B cell (primary cell): ENCODE data around the gene KAZN.

Experiments used
- EZH2 ChIP-seq: IDR thresholded peaks from 2 replicates; pipeline ENCODE4 v1.6.1; 2012; ENCODE audit warnings: borderline replicate concordance, low read depth, mild to moderate bottlenecking, moderate library complexity, low read length; ENCODE audit not compliant: insufficient read depth, poor library complexity, severe bottlenecking
- TF ChIP-seq, protein P1 (sequence below): fragments of 200-600 bp; IDR thresholded peaks from one replicate; pipeline ENCODE4 v1.8.0; 2022; ENCODE audit warnings: antibody characterized with exemption, mild to moderate bottlenecking

DNA sequence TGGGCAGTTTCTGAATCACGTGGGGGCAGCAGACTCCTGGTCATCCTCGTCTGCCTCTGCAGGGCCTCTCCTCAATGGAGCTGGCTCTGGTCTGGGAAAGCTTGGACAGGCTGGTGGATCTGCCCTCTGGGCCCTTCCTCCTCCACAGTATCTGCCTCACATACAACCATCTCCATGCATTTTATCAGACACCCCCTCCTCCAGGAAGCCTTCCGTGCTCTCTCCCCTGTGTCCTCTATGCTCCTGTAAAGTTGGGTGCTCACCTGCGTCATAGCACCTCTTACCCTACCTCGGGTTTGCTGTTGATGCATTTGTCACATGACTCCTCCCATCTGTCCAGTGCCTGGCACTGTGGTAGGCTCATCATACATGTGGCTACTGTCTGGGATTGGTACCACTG, 459.3 kb downstream of the KAZN start:
- TF ChIP-seq, protein P1, sequence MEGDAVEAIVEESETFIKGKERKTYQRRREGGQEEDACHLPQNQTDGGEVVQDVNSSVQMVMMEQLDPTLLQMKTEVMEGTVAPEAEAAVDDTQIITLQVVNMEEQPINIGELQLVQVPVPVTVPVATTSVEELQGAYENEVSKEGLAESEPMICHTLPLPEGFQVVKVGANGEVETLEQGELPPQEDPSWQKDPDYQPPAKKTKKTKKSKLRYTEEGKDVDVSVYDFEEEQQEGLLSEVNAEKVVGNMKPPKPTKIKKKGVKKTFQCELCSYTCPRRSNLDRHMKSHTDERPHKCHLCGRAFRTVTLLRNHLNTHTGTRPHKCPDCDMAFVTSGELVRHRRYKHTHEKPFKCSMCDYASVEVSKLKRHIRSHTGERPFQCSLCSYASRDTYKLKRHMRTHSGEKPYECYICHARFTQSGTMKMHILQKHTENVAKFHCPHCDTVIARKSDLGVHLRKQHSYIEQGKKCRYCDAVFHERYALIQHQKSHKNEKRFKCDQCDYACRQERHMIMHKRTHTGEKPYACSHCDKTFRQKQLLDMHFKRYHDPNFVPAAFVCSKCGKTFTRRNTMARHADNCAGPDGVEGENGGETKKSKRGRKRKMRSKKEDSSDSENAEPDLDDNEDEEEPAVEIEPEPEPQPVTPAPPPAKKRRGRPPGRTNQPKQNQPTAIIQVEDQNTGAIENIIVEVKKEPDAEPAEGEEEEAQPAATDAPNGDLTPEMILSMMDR, result no peak
- TF ChIP-seq EZH2, result no peak
